LNCaP clone FGC (cell line): ENCODE results near the gene ACBD6.

Experiments
- DNase-seq: peaks from one replicate; pipeline ENCODE4 v3.0.0-alpha.2; 2011; ENCODE audit warnings: low read depth
- H3K4me3 ChIP-seq: 2 replicates; pipeline ENCODE4 v1.5.1; 2011; ENCODE audit warnings: mild to moderate bottlenecking, low read depth, low read length, control low read depth
- CTCF ChIP-seq: IDR thresholded peaks from 2 replicates; pipeline ENCODE4 v1.5.1; 2012; ENCODE audit warnings: mild to moderate bottlenecking; ENCODE audit not compliant: control insufficient read depth, insufficient read depth; ENCODE audit errors: extremely low read depth

Gene ACBD6

DNA sequence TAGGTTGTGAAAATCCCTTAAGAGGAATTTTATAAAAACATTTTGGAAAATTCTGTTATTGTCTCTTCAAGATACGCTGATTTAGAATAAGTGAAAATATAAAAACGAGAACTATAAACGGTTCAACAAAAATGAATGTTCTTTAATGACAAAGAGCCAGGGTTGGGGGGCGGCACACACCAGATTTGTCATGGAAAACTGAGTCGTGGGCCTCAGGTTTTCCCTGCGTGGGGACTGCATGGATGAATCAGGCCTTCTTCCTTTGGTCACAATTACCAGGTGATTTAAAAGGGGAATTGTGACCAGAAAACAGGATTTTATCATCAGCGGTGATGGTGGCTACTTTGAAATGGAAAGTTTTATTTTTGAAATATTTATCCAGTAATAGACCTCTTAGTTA lies 263.7 kb downstream of the ACBD6 start:
- TF ChIP-seq CTCF = no peak
- H3K4me3 ChIP-seq = no peak overlapping the region
- no peak for DNase-seq
